ENCODE data around the gene MRPS9. TPM values are rescaled to one million over a fixed set of nuclear protein-coding genes. Genes with fewer than 3 reads are reported as not detected.

The MRPS9 gene
- total RNA-seq, 2 donors from 2014 or later: 14.4 to 16.4 TPM

DNA sequence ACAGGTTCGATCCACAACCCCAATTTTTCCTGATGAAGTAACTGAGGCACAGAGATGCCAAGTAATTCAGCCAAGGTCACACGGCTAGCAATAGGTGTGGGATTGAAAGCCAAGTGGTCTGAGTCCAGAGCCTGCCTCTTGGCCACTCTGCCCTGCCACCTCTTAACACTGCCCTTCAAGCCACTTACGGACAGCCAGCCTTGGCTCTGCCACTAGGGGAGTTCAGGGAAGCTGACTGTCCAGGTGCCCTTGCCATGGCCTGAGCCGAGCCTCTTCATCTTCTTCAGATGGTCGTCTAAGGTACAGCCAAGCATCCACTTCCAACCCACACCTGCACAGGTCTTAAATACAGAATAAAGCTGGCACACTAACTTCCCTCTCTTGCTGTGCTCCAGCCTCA is 104.4 kb downstream of the MRPS9 start:
- intact Hi-C loops (cut with DNase I): loop anchor here in 1 of 2 donors (5.0 kb wide), 1 partner anchor 950 kb away; no protein-coding TSS in a partner anchor
- no peak for DNase-seq (ENCODE audit: low spot score)

DNA sequence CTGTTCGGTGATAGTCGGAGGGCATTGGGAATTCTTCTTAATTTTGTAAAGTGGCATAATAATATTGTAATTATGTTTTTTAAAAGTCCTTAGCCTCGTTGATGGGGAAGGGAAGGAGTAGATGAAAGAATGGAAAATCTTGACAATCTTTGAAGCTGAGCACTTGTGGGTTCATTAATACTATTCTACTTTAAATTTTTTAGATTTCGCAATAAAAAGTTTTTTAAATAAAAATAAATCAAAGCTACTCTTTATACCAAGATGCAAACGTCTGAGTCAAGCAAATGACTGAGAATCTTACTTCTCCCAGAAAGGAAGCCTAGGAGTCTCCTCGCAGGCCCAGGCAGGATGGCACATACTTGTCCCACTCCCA is 105.2 kb downstream of the MRPS9 start:
- intact Hi-C loops (cut with DNase I): loop anchor here in 1 of 2 donors (5.0 kb wide), 1 partner anchor 951 kb away; no protein-coding TSS in a partner anchor
- DNase-seq (ENCODE audit: low spot score): no peak

DNA sequence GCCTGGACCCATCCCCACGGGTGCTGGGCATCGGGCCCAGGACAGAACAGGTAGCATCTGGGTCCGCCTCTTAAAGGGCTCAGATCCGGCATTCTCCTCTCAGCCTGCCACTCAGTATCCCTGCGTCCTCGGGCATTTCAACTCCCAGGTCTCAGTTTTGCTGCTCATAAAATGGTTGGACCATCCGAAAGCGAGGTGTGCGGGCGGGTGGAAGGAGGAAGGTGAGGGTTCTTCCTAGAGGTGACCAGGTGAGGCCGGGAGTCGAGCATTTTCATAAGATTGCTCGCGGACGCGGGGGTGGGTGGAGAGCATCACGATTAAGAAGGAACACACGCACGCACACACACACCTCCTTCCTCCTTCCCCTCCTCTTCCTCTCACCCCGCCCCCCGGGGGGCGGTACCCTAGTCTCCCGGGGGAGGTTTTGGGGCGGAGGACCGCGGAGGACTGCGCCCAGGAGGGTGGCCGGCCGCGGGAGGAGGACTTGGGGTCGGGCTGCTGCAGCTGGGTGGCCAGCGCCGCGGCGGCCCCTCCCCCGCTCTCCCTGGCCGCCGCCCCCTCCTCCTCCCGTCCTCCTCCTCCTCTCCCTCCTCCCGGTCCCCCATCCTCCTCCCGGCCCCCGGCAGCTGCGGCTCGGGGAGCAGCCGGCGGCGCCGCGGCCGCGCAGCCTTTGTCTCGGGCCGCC is 105.7 kb downstream of the MRPS9 start:
- intact Hi-C loops (cut with DNase I): loop anchor here in 1 of 2 donors (5.0 kb wide), 1 partner anchor 951 kb away; no protein-coding TSS in a partner anchor
- no peak for DNase-seq (ENCODE audit: low spot score)

DNA sequence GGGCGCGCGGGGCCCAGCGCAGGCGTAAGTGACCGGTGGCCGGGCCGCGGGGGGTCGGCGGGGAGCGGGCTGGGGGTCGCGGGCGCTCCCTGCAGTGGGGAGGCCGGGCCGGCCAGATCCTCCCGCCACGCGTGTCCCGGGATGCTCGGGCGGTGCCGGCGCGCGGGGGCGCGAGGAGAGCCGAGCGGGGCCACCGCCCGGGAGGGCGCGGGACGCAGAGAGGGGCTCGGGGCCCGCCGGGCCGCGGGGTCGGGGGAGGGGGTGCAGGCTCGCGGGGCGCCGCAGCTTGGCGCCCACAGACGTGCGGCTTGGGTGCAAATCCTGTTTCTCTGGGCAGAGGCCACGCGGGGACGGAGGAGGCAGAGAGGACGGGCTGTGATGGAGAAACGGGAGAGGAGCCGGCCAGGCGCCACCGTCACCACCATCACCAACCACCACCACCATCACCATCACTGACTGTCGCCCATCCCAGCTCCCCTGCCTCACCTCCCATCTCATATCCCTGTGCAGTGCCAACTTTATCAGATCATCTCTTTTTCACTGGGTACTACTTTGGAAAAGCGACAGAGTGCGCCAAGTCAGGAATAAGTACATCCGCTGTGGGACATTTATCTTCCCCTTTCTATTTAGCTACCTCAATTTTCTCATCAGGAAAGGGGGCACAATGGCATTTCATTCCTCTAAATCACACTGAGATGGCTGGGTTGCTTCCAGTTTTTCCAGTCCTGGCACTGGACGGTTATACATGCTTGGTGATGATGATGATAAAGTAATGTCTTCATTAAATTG is 106.5 kb downstream of the MRPS9 start:
- DNase-seq (ENCODE audit: low spot score): no peak
- intact Hi-C loops (cut with DNase I): loop anchor here in 1 of 2 donors (5.0 kb wide), 1 partner anchor 952 kb away; no protein-coding TSS in a partner anchor

DNA sequence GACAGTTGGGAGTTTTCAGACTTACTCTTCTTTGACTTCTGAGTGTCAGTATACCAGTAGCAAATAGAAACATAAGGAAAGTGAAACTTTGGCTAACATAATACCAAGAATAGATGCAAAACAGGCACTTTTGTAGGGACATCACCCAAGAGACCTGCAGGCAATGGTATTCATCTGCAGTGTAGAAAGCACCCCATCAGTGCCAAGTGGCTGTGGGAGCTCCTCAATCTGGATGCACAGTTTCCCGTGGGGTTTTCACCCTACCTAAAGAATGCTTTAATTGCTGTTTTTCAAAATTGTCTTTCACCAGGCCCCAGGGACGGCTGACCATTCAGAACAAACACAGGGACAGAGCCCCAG is 107.1 kb downstream of the MRPS9 start:
- intact Hi-C loops (cut with DNase I): loop anchor here in 1 of 2 donors (5.0 kb wide), 1 partner anchor 953 kb away; no protein-coding TSS in a partner anchor
- DNase-seq (ENCODE audit: low spot score): no peak

DNA sequence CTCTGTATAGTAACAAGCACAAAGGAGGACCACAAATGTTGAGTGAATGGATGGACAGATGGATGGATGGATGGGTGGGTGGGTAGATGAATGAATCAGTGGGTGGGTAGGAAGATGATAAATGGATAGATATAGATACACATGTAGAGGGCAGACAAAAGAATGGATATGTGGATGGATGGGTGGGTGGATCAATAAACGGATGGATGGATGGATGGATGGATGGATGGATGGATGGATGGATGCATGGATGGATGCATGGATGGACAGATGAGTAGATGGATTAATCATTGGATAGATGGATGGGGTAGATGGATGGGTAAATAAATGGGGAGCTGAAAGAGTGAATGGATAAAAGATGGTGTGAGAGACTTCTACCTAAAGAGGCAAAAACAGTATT is 111.4 kb downstream of the MRPS9 start:
- intact Hi-C loops (cut with DNase I): no loop called here
- no peak for DNase-seq (ENCODE audit: low spot score)

Other genes starting within 250 kb of the MRPS9 start
- gene POU3F3, start 184.0 kb upstream of the MRPS9 start, total RNA-seq: not detected
- not detected for gene GPR45, start 203.7 kb downstream of the MRPS9 start, total RNA-seq

Data from posterior vena cava (tissue), 2 donors.